CD4-positive, alpha-beta T cell treated with Interleukin-17A for 1 hour (primary cell): ENCODE data around the gene CFAP99.
A peak's percentile ranks its signal among the peaks of the same experiment; 100 is the strongest.

ENCODE experiments used
- DNase-seq: peaks from one replicate; pipeline ENCODE4 v3.0.0-alpha.2; 2020

The CFAP99 gene

DNA sequence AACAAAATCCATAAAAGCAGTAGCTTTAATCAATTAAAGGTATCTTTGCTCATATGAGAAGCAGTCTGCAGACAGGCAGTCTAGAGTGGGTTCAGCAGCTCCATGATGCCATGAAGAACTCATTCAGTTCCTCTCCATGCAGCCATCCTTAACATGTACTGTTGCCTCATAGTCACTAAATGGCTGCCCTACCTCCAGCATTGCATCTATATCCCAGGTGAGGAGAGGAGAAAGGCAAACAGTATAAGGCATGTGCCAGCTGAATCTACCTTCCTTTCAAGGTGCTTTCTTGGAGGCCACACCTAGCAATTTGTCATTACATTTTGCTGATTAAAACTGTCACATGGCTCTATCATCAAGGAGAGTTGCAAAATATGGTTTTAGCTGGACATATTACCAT lies 13.2 kb downstream of the CFAP99 start:
- DNase-seq, result no peak

DNA sequence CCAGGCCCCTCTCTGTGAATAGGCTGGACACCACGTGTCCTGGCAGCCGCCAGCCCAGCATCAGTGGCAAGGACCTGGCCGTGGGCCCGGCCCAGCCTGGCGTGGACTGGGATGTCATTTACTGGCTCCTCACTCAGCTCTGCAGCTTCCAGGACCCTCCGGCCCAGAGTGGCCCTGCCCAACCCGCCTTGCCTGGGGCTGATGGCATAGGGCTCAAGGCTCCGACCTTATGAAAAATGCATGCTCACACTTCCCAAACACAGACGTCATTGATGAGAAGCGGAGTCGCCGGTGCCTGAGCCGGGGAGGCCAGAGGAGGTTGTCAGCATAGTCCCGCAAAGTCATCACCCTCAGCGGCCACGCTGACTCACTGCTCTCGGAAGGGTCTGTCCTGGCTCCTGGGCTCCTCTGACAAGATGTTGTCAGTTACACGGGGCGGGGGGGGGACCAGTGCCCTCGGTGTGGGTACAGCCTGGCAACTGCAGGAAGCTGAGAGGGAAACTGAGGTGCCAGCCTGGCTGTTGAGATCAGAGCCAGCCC lies 14.3 kb downstream of the CFAP99 start:
- DNase-seq, result no peak

DNA sequence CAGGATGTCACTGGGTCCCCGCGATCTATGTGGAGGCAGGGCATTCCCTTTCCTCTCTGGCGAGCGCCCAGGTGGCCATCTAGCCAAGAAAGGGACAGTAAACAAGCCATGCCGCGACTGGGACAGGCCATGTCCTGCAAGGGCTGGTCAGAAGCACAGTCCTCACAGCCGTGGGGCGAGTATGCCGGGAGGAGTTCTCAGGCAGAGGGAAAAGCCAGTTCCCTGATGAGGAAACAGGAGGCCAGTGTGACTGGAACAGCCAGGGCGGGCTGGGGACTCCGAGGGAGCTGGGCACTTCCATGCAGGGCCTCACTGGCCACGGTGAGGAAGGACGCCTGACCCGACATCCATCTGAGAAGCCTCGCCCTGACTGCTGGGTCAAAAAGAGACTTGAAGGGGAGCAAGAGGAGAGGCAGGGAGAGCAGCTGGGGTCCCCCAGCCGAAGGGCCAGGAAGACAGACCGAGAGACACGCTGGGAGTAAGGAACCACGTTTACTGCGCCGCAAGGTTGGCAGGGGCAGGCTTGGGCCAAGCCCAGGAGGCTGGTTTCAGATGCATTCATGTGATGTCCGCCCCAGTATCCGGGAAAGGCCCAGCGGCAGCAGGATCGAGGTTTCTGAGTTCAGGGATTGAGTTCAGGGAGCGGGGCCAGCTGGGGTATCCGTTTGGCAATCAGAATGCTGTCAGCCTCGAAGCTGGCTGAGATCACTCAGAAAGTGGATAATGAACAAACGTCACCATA lies 15.0 kb downstream of the CFAP99 start:
- no peak for DNase-seq

DNA sequence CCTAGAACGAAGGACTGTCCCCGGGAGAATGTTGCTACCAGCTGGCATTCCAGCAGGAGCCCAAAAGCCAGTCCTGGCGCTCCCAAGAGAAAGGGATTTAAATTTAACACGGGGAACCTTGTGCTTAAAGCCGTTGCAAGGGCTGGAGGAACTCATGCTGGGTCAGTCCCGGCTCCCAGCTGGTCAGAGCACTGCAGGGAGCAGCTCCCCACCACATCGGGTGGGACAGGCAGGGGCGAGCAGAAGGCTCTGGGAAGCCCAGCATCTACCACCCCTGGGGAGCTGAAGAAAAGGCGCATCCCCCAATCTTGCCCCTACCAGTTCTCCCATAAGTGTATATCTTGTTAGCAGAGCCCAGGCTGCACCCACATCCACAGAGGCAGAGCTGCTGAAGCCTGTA lies 15.7 kb downstream of the CFAP99 start:
- no peak for DNase-seq

DNA sequence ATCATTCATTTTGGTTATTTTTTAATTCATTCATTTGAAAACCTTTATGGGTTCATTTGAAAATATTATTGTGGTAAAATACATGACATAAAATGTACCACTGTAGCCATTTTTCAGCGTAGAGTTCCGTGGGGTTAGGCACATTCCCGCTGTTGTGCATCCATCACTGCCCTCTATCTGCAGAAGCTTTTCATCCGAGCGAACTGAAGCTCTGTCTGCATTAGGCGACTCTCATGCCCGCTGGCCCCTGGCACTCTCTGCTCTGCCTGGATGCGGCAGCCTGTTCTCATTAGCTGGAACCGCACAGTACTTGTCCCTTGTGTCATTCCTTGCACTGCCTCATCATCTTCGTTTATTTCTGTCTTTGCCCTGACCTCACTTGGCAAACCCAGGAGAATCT lies 17.5 kb downstream of the CFAP99 start:
- DNase-seq, result peak; percentile 18

DNA sequence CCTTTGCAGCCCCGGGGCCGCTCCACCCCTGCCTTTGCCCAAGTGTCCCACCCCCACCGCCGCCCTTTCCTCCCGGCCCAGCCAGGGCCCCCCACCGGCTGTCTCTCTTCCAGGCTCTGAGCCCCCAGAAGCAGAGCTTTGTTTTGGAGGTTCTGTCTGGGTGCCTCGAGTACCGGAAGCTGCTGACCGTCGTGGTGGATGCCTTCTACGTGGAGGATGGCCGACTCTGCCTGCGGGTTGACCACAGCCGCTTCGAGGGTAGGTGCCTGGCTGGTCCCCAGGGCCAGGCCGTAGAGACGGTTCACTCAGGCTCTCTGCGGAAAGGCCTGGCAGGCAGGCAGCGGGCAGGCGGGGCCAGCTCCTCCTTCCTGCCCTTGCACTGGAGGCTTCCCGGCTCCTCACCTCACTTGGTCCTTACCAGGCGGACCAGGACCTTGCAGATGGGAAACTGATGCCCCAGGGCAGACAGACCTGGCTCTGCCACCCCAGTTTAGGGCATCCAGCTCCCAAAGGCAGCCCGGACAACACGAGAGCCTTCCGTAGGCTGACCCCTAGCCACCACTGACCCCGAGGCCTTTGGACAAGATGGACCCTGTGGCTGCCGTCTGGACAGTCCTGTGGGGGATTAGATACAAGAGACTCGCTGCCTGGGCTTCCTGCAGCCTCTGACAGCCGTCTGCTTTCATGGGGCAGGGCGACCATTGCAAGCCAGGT lies 18.2 kb downstream of the CFAP99 start:
- no peak for DNase-seq

DNA sequence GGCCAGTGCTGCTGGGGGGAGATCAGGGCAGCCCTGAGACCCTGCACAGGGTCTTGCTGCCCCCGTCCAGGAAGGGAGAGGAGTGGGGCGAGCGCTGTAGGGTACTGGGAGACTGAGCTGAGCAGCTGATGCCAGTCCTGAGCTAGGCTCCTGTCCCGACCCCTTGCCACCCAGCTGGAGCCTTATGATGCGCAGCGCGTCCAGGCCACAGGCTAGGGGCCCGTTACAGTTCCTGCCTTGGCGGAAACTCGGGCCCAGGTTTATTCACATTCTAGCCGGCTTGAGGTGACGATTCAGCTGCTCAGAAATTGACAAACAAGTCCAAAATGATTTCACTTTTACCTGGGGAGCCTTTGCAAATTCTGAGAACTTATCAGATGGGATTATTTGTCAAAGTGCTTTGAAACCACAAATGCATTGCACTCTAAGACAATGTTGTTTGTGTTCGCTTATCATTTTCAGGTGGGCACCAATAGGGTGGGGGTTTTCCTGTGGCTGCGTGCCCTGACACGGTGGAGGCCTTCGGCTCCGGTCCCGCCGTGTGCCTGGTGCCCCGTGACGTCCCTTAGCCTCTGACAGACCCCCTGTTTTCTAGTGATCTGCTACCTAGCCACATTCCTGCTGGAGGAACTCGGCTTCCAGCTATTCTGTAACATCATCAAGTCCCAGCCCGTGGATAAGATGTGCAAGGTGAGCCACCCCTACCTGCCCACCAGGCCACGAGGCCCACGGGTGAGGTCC lies 18.9 kb downstream of the CFAP99 start:
- DNase-seq, result no peak

DNA sequence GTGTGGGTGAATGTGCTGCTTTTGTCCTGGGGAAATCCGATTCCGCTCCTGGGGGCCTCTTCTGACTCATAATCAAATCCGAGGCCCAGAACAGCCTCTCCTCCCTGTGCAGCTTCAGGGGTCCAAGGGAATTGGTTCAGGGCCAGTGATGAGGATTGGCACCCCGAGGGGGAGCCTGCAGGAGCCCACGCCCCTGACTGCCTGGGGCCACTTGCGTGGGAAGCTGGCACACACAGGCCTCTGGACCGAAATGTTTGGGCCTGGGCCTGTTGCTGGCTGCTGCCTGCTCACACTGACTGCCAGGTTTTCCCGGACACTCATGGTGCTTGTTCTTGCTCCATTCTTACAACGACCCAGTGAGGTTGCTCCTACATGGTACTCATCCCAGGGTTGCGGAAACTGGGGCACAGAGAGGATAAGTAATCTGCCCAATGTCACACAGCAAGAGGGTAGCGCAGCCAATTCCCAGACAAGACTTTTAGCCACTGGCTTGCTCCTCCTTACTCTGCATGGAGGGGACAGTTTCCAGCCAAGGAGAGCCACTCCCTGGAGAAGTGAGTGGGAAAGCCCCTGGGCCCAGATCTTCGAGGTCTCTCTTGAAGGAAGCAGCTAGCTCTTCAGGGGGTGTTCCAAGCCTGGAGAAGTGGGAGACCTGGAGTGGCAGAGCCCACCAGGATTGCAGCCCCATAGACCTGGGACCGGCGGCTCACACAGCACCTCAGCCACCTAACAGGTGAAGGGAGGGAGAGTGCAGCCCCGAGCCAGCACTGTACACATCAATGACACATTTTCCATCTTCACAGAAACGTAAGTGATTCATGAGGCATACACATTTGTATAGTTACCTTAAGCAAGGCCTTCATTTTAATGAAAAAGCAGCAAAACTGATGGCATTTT lies 20.3 kb downstream of the CFAP99 start:
- no peak for DNase-seq

DNA sequence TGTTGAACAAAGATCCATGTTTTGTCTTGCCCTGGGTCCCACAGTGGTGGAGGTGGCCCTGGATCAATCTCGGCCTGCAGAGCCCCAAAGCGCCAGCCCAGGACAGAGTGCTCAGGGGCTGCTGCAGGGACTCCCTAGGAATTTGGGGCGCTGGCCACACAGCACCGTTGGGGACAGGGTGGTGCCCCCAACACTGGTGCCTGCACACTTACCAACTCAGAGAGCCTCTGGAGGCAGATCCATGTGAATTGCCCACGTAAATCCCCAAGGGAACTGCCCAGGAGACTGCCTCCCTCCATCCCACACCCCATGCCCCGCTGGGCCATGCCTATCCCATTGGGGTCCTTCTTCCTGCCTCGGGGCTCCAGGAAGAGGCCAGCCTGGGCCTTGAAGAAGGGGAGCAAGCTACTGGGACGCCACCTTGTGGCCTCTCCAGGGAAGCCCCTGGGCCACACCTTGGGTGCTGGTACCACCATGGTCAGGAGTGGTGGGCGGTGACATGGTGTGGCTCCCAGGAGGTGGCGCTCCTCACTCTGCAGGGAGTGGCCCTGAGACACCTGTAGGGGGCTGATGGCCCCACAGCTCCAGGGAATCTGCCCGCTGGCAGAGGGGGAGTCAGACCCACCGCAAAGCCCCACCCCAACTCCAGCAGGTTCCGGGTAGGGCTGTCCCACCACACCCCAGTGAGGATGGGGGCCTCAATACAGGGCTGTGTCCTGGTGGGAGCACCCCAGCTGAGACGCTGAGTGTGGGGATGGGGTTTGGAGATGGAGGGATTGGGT lies 22.8 kb downstream of the CFAP99 start:
- DNase-seq, result peak; percentile 77

DNA sequence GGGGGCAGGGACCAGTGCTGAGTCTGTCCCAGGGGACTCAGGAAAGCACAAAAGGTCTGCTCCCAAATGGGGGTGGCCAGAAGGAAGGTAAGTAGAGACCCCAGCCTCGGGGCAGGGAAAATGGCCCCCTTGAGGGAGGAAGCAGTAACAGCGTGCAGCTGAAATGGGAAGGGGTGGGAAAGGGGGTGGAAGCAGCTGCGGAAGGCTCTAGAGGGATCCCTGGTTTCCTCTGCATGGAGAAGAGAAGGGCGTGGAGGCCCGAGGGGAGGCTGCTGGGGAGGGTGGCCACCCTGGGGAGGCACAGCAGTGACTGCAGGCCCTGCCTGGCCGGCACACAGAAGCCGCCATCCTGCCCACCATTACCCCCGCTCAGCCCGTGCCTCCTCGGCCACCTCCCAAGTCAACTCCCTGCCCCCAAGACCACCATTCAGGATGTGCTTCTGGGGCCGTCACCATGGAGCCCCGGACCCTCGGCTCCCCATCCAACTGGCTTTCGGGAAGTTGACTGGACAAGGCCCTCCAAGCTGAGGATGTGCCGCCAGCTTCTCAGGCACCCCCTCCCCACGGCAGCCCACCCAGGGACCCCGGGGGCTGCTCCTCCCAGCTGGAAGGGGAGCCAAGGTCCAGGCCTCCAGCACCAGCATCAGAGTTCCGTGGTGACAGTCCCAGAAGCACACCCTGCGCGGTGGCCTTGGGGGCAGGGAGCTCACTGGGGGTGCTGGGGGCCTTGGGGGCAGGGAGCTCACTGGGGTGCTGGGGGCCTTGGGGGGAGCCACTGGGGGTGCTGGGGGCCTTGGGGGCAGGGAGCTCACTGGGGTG lies 23.6 kb downstream of the CFAP99 start:
- no peak for DNase-seq

DNA sequence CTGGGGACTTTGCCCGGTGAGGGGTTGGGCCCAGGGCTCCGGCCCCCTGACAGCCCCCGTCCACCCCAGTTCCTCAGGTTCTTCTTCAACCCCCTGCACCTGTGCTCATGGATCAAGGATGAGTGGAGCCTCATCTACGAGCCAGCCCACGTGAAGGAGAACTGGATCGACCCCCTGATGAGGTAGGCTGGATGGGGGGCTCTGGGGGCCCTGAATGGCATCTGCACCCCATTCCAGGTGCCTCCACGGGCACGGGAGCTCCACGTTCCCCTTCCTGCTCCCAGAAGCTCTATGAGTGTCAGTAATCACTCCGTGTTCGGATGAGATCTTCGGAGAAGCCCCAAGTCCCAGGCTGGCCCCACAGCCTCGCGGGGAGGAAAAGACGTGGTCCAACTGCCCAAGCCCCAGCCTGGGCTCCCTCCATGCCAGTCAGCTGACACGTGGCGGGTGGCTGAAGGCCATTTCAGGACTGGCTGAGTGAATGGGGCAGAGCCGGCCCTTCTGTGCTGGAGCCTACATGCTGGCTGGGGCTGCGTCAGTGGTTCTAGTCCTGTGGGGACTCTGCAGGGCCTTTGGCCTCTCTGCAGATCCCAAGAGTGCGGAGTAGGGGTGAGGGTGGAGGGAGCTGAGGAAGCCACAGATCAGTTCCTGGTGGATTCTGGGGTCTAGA lies 24.4 kb downstream of the CFAP99 start:
- DNase-seq, result no peak

DNA sequence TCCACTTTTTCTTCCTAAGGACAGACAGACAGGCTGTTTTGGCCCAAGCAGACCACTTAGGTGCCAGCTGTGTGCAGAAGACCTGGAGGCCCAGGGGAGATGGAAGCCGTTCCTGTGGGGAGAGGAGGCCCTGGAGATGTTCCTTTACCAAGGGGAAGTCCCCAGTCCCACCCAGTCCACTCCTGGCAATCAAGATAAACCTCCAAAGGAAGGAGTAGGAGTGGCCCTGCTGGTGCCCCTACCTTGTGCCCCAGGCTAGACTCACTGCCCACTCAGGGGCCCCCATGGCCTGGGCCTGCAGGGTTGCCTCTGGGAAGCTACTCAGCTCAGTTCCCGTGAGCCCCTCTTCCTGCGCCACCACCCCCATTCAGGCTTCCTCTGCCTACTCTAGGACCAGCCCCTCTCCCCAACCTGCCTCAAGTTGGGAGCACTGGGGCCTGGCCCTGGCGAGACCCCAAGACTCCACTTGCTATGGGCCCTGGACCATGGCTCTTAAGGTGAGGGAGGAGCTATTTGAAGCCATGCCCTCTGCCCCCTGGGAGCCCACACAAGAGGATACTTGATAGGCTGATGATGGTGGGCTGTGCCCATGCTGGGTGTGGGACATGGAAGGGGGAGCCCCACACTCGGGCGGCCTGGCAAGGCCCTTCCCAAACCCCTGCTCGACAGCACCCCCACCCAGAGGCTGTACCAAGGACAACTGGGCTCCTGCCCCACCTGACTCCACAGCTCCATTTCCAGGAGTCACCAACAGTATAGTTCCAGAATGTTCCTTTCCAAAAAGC lies 25.4 kb downstream of the CFAP99 start:
- DNase-seq, result no peak

DNA sequence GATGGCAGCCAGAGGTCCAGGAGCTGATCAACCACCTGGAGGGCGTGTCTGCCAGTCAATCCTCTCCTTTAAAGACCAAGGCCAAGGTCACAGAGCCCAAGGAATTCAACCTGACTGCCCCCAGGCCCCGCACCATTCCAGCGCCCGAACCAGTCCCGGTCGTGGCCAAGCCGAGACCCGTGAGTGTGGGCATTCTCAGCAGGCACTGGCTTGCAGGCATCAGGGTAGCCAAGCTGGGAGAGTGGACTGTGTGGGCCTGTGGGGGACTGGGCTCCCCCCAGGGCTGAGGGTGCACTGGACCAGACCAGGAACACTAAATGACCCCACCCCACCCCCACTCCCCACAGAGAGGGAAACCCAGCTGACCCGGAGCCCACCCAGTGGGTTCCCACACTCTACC lies 26.4 kb downstream of the CFAP99 start:
- no peak for DNase-seq

DNA sequence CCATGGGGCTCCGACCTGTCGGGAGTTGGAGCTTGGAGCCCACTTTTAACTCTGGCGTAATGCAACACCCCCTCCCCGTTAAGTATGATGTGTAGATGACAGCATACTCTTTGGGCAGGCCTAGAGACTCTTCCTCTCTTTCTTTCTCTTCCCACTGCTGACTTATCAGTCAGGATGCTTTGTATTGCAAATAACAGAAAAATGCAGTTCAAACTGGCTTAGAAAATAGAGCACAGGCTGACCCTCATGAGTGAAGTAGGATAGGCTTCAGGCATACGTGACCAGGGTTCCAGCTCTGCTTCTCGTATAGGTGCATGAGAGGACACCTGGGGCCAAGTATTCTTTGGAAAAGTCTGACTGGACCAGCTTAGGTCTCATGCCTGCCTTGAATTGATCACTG lies 26.8 kb downstream of the CFAP99 start:
- no peak for DNase-seq

DNA sequence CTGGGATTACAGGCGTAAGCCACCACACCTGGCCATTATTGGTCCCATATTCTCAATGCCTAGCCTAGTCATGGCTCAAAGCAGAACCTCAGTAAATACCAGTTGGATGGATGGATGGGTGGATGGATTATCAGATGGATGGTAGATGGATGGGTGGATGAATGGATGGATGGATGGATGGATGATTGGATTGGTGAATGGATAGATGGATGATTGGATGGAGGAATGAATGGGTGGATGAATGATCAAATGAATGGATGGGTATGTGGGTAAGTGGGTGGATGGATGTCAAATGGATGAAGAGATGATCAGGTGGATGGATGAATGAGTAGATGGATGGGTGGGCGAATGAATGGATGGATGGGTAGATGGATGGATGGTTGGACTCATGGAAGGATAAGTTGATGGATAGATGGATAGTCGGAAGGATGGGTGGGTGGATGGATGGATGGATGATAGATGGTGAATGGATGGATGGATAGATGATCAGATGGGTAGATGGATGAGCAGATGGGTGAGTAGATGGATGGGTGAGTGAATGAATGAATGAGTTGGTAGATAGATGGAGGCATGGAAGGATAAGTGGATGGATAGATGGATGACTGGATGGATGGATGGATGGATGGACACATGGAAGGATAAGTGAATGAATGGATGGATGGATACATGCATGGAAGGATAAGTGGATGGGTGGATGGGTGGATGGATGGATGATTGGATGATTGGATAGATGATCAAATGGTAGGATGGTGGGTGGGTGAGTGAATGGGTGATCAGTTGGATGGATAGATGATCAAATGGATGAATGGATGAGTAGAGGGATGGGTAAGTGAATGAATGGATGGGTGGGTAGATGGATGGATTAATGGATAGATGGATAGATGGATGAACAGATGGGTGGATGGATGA lies 28.2 kb downstream of the CFAP99 start:
- DNase-seq, result no peak

DNA sequence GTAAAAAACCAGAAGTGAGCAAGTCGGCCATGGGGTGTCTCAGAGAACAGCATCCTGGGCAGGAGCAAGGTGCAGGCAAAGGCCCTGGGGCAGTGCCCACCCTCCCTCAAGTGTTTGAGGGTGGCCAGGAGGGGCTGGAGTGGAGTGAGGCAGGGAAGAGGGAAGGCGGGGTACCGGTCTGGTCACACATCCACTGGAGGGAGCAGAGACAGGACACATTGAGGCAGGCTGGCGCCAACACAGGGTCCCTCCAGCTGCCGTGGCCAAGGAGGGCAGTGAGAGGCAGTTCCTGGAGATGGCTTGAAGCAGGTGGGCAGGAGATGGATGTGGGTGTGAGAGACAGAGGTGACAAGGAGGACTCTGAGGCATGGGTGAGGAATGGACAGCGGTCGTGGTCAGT lies 29.8 kb downstream of the CFAP99 start:
- DNase-seq, result no peak

DNA sequence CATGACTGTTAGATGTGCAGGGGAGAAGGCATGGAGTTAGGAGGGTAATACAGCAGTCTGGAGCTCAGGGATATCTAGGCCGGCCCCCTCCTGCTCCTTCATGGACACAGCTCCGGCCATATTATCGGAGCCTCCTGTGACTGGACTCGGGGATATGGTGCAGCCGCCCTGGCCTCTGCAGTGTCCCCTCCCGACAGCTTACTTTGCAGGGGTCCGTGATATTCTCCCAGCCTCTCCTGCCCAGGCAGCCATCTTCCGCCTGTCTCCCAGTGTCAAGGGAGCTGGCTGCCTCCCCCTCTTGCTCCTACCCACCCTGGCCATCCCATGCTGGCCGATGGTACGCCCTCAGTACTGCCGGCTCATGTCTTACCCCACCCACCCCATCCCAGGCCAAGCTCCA lies 30.3 kb downstream of the CFAP99 start:
- DNase-seq, result no peak
